Calu3 (cell line): ENCODE results near the gene TRAPPC6A. TPM values are rescaled to one million over a fixed set of nuclear protein-coding genes. Genes with fewer than 3 reads are reported as not detected.

Experiments
- BruUV-seq: library from RNA; stranded (reverse); fragments of 400-500 nt; replicated peaks from 2 replicates; lab custom pipeline; 2021; lab: Mats Ljungman, UMichigan
- CTCF ChIA-PET: fragments of 300-600 bp; sonication (Branson Sonifier 250); formaldehyde crosslinking; loops from one replicate; lab custom pipeline; 2022; ENCODE audit warnings: antibody characterized with exemption; lab: Charles Lee
- DNase-seq: peaks from one replicate; pipeline ENCODE4 v3.0.0; 2022
- H3K27ac Mint-ChIP-seq: one replicate; pipeline ENCODE4 v1.8.0; 2022; ENCODE audit warnings: mixed read lengths; ENCODE audit not compliant: unreplicated experiment
- H3K27me3 Mint-ChIP-seq: one replicate; pipeline ENCODE4 v1.8.0; 2022; ENCODE audit warnings: mixed read lengths; ENCODE audit not compliant: unreplicated experiment
- H3K36me3 Mint-ChIP-seq: one replicate; pipeline ENCODE4 v1.8.0; 2022; ENCODE audit warnings: mild to moderate bottlenecking, moderate library complexity, mixed read lengths; ENCODE audit not compliant: insufficient read depth, unreplicated experiment
- H3K4me1 Mint-ChIP-seq: one replicate; pipeline ENCODE4 v1.8.0; 2022; ENCODE audit warnings: mild to moderate bottlenecking, low read depth, mixed read lengths; ENCODE audit not compliant: unreplicated experiment
- H3K4me3 Mint-ChIP-seq: one replicate; pipeline ENCODE4 v1.8.0; 2022; ENCODE audit warnings: mild to moderate bottlenecking, low read depth, moderate library complexity, mixed read lengths; ENCODE audit not compliant: unreplicated experiment
- H3K9me3 Mint-ChIP-seq: one replicate; pipeline ENCODE4 v1.8.0; 2022; ENCODE audit warnings: low read depth, mixed read lengths; ENCODE audit not compliant: unreplicated experiment
- intact Hi-C: fragments of 100-400 bp; cut with micrococcal nuclease; formaldehyde crosslinking; loops from one replicate; pipeline ENCODE4 v1.10.0; 2022; ENCODE audit not compliant: unreplicated experiment
- total RNA-seq: library from RNA; stranded (reverse); gene quantifications from 2 replicates; pipeline ENCODE4 v1.2.3, GENCODE V29; 2022
- TF ChIP-seq, protein P1 (sequence below): fragments of 200-600 bp; IDR thresholded peaks from one replicate; pipeline ENCODE4 v1.8.0; 2022; ENCODE audit warnings: antibody characterized with exemption; ENCODE audit not compliant: unreplicated experiment

The TRAPPC6A gene
- total RNA-seq, 1 experiment from 2014 or later, result 55.7 TPM

DNA sequence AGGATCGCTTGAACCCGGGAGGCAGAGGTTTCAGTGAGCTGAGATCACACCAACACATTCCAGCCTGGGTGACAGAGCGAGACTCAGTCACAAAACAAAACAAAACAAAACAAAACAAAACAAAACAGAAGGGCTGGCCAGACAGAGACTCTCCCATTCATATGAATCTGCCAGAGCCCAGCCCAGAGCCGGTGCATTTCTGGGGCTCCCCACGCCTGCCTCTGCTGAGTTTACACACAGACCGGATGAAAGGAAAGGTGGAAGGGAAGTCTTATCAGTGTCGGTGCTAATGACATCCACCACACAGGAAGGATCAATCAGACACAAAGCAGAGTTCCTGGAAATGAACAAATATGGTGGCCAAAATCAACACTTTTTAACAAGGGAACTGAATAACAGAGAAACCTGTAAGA, 6.8 kb downstream of the TRAPPC6A start:
- Mint-ChIP-seq H3K4me1 (no peaks in the 10 kb centered on the region), H3K9me3 (no peaks in the 10 kb centered on the region), H3K27me3 (no peaks in the 10 kb centered on the region), H3K27ac (no peak overlapping the region), H3K4me3 (no peak overlapping the region), H3K36me3 (peaks cover 8% of the 10 kb centered on the region)
- CTCF ChIA-PET, result no interaction called here
- intact Hi-C loops, result no loop called here
- DNase-seq, result no peak
- BruUV-seq, result no TSS peak
- TF ChIP-seq, protein P1, sequence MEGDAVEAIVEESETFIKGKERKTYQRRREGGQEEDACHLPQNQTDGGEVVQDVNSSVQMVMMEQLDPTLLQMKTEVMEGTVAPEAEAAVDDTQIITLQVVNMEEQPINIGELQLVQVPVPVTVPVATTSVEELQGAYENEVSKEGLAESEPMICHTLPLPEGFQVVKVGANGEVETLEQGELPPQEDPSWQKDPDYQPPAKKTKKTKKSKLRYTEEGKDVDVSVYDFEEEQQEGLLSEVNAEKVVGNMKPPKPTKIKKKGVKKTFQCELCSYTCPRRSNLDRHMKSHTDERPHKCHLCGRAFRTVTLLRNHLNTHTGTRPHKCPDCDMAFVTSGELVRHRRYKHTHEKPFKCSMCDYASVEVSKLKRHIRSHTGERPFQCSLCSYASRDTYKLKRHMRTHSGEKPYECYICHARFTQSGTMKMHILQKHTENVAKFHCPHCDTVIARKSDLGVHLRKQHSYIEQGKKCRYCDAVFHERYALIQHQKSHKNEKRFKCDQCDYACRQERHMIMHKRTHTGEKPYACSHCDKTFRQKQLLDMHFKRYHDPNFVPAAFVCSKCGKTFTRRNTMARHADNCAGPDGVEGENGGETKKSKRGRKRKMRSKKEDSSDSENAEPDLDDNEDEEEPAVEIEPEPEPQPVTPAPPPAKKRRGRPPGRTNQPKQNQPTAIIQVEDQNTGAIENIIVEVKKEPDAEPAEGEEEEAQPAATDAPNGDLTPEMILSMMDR, result no peak

DNA sequence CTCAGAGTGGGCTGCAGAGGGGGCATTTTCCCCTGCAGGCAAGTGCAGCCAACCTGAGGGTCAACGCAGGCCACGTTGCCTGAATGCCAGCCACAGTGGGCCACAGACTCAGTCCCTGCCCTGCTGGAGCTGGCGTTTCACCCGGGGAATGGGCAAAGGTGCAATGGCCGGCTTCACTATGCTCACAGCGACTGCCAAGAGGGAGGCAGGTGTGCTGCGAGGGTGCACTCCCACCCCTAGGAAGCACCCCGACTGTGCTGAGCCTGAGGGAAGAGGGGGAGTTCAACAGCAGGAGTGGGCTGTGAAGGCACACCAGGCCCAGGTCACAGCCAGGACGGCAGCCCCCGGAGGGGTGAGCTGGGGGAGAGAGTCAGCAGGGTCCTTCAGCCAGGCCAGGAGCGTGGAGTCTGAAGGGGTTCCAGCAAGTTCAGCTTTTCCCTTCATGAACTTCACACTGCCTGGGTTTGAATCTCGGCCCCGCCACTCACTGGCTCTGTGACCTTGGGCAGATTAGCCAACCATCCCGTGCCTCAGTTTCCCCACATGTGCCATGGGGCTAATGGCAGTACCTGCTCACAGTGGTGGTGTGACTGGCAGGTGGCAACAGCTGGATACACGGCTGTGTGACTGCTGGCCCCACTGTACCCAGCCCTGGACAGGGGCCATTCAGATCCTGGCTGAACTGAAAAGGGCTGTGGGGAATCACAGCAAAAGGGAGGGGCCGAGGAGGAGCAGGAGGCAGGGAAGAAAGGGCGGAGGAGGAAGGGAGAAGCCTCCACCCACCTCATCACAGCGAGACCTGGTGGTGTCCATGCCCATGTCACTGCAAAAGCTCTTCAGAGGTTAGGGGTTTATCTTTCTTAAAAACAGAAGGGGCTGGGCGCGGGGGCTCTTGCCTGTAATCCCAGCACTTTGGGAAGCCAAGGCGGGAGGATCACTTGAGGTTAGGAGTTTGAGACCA, 7.6 kb downstream of the TRAPPC6A start:
- Mint-ChIP-seq H3K36me3 (peaks cover 8% of the 10 kb centered on the region), H3K27me3 (no peaks in the 10 kb centered on the region), H3K4me3 (no peak overlapping the region), H3K27ac (no peak overlapping the region), H3K9me3 (no peaks in the 10 kb centered on the region), H3K4me1 (no peaks in the 10 kb centered on the region)
- BruUV-seq, result no TSS peak
- intact Hi-C loops, result no loop called here
- no peak for DNase-seq
- TF ChIP-seq, protein P1, result no peak
- CTCF ChIA-PET, result no interaction called here

DNA sequence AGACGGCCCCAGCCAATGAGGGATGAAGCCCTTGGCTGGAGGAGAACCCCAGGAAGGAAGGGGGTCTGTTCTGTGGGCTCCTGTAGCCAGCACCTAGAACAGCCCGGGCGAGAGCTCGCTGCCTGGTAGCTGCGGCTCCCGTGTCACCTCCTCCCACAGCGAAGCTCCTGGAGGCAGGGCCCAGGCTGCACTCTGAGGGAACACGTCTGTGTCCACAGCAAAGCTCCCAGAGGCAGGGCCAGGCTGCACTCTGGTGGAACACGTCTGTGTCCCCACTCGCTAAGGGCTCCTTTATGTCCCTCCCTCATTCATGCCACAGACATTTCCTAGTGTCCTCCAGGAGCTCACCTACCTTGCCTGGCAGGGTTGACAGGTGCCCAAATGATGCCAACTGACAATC, 8.4 kb downstream of the TRAPPC6A start:
- CTCF ChIA-PET, result no interaction called here
- Mint-ChIP-seq H3K4me1 (no peaks in the 10 kb centered on the region), H3K27ac (no peak overlapping the region), H3K36me3 (peaks cover 11% of the 10 kb centered on the region), H3K4me3 (no peak overlapping the region), H3K9me3 (no peaks in the 10 kb centered on the region), H3K27me3 (no peaks in the 10 kb centered on the region)
- DNase-seq, result no peak
- intact Hi-C loops, result no loop called here
- TF ChIP-seq, protein P1, result no peak
- no TSS peak for BruUV-seq

DNA sequence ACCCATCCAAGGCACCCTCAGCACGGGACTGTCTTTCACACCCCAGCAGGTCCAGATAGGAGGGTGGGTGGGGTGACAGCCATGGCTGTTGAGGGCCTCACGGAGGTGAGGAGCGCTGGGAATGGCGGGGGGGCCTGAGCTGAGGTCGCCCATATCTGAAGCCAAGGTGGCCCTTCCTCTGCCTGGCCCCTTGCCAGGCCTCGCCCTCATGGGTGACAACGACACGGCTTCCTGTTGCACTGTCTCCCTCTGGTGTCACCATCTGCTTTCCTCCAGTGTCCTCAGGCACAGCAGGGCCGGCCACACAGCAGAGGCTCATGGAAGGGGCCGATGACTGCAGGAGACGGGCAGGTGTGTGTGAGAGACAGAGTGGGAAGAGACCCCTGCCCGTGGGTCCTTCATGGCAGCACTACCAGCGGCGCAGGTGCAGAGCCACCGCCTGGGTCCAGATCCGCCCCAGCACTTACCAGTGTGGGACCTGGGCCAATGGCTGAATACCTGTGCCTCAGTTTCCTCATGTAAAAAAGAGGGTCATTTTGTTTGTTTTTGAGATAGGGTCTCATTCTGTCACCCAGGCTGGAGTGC, 9.2 kb downstream of the TRAPPC6A start:
- CTCF ChIA-PET, result no interaction called here
- TF ChIP-seq, protein P1, result no peak
- H3K9me3 Mint-ChIP-seq, result no peaks in the 10 kb centered on the region
- no TSS peak for BruUV-seq
- no peaks in the 10 kb centered on the region for H3K27me3 Mint-ChIP-seq
- no peak overlapping the region for H3K4me3 Mint-ChIP-seq
- DNase-seq, result no peak
- H3K27ac Mint-ChIP-seq, result no peak overlapping the region
- intact Hi-C loops, result no loop called here
- peaks cover 5% of the 10 kb centered on the region for H3K4me1 Mint-ChIP-seq
- peaks cover 18% of the 10 kb centered on the region for H3K36me3 Mint-ChIP-seq
